HEK293T (cell line): ENCODE measurements around the gene LGALS8.
"Not testable (repeated sequence)": the region's sequence is repeated elsewhere in the genome, so short reads cannot be mapped to it uniquely, and the experiment has no call there.

Source experiments
- CTCF ChIA-PET: fragments of 350-600 bp; formaldehyde crosslinking; extraction: SDS; loops from one replicate; lab custom pipeline; 2021; ENCODE audit warnings: antibody characterized with exemption, inconsistent platforms; lab: Yijun Ruan, JAX
- POLR2A ChIA-PET: fragments of 350-600 bp; formaldehyde crosslinking; extraction: SDS; loops from one replicate; lab custom pipeline; 2020; ENCODE audit warnings: antibody characterized with exemption, inconsistent platforms; lab: Yijun Ruan, JAX
- DNase-seq: peaks from one replicate; pipeline ENCODE4 v3.0.0; 2012; ENCODE audit warnings: mixed read lengths; ENCODE audit errors: extremely low spot score
- ARNT ChIP-seq: fragments of 450-650 bp; IDR thresholded peaks from 2 replicates; pipeline ENCODE4 v1.6.1; 2017; ENCODE audit warnings: mild to moderate bottlenecking
- BHLHE40 ChIP-seq: fragments of 450-650 bp; IDR thresholded peaks from 2 replicates; pipeline ENCODE4 v1.6.1; 2016; ENCODE audit warnings: mild to moderate bottlenecking, moderate library complexity, borderline replicate concordance
- CTBP1 ChIP-seq: fragments of 450-650 bp; IDR thresholded peaks from 2 replicates; pipeline ENCODE4 v1.6.1; 2016; ENCODE audit warnings: borderline replicate concordance
- ELF4 ChIP-seq: fragments of 450-650 bp; IDR thresholded peaks from 2 replicates; pipeline ENCODE4 v1.6.1; 2017; ENCODE audit warnings: antibody characterized with exemption
- FOXA1 ChIP-seq: fragments of 450-650 bp; IDR thresholded peaks from 2 replicates; pipeline ENCODE4 v1.6.1; 2016; ENCODE audit warnings: mild to moderate bottlenecking
- FOXK2 ChIP-seq: fragments of 450-650 bp; IDR thresholded peaks from 2 replicates; pipeline ENCODE4 v1.6.1; 2016; ENCODE audit warnings: mild to moderate bottlenecking
- FOXM1 ChIP-seq: fragments of 450-650 bp; IDR thresholded peaks from 2 replicates; pipeline ENCODE4 v1.6.1; 2017; ENCODE audit warnings: mild to moderate bottlenecking, borderline replicate concordance
- HDGF ChIP-seq: fragments of 450-650 bp; IDR thresholded peaks from 2 replicates; pipeline ENCODE4 v1.6.1; 2017; ENCODE audit warnings: antibody characterized with exemption, borderline replicate concordance
- L3MBTL2 ChIP-seq: fragments of 450-650 bp; conservative IDR thresholded peaks from 2 replicates; pipeline ENCODE4 v1.6.1; 2016; ENCODE audit warnings: mild to moderate bottlenecking
- LEF1 ChIP-seq: fragments of 450-650 bp; IDR thresholded peaks from 2 replicates; pipeline ENCODE4 v1.6.1; 2017; ENCODE audit warnings: mild to moderate bottlenecking, borderline replicate concordance
- NFRKB ChIP-seq: fragments of 450-650 bp; IDR thresholded peaks from 2 replicates; pipeline ENCODE4 v1.6.1; 2016; ENCODE audit warnings: mild to moderate bottlenecking, moderate library complexity
- SP1 ChIP-seq: fragments of 450-650 bp; IDR thresholded peaks from 2 replicates; pipeline ENCODE4 v1.6.1; 2017
- SUZ12 ChIP-seq: fragments of 450-650 bp; IDR thresholded peaks from 2 replicates; pipeline ENCODE4 v1.6.1; 2016; ENCODE audit warnings: mild to moderate bottlenecking
- TARDBP ChIP-seq: fragments of 450-650 bp; IDR thresholded peaks from 2 replicates; pipeline ENCODE4 v1.6.1; 2016
- ZNF384 ChIP-seq: fragments of 450-650 bp; IDR thresholded peaks from 2 replicates; pipeline ENCODE4 v1.6.1; 2016
- TF ChIP-seq, protein P1 (sequence below): fragments of 450-650 bp; IDR thresholded peaks from 2 replicates; pipeline ENCODE4 v1.6.1; 2016

Gene LGALS8

GRCh38 chr1:236523704-236524141, at the start of gene LGALS8:
Gene LGALS8, plus strand, starts transcription at chr1:236523982. Its CDS starts 2,089 bp downstream, at chr1:236526071.
- POLR2A ChIA-PET, result no interaction called here

DNA sequence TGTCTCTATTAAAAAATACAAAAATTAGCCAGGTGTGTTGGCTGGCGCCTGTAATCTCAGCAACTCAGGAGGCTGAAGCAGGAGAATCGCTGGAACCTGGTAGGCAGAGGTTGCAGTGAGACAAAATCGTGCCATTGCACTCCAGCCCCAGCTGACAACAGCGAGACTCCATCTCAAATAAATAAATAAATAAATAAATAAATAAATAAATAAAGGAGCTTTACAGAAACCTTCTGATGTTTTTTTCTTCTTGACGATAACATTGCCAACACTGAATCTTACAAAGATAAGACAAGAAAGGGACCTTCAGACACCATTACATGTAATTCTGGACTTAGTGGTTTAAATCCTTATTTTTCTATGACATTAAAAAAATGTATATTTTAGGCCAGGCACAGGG, 47.8 kb upstream of the LGALS8 start:
- CTCF ChIA-PET, result no interaction called here
- TF ChIP-seq, protein P1, sequence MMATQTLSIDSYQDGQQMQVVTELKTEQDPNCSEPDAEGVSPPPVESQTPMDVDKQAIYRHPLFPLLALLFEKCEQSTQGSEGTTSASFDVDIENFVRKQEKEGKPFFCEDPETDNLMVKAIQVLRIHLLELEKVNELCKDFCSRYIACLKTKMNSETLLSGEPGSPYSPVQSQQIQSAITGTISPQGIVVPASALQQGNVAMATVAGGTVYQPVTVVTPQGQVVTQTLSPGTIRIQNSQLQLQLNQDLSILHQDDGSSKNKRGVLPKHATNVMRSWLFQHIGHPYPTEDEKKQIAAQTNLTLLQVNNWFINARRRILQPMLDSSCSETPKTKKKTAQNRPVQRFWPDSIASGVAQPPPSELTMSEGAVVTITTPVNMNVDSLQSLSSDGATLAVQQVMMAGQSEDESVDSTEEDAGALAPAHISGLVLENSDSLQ, result no peak
- no peak for TF ChIP-seq SUZ12
- TF ChIP-seq ELF4, result no peak
- no peak for TF ChIP-seq L3MBTL2
- TF ChIP-seq BHLHE40, result no peak
- no peak for TF ChIP-seq NFRKB
- TF ChIP-seq CTBP1, result no peak
- no peak for TF ChIP-seq FOXA1
- TF ChIP-seq HDGF, result no peak
- no peak for TF ChIP-seq ARNT
- no peak for TF ChIP-seq FOXK2
- TF ChIP-seq ZNF384, result no peak
- no peak for TF ChIP-seq SP1
- no peak for DNase-seq
- POLR2A ChIA-PET, result no interaction called here

More at GRCh38 chr1:236523704-236524141, at the start of gene LGALS8:
- TF ChIP-seq ZNF384, result no peak
- TF ChIP-seq BHLHE40, result no peak
- TF ChIP-seq FOXM1, result no peak
- no peak for TF ChIP-seq CTBP1
- no peak for TF ChIP-seq HDGF
- TF ChIP-seq SP1, result no peak
- TF ChIP-seq SUZ12, result no peak
- CTCF ChIA-PET, result no interaction called here
- no peak for DNase-seq

DNA sequence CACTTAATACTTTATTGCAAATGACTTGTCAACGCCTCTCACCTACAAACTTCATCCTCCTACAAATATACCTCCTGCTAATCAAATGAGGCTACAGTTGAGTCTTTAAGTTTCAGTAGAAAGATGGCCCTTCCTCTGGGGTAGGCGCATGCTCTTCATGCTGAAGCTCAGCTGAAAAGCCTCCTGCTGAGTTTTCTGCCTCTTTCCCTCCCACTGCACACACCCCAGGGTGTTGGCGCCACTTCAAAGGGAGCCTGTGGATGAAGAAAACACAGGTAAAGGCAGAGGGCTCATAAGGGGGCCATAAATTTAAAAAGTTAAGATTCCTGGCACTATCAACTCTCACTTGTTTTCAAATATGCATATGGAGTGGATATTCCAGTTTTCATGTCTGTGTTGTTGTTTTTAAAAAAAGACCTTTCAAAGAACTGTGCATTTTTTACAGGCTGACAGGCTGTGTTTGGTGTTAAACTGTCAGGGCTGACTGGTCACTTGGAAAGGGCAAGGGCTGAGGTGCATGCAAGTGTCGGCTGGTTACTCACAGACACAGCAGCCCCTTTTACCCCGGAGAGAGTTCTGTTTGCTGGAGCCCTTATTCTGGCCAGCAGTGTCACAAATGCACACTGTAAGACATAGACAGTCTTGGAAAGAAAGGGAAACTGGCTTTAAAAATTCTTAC, 42.9 kb upstream of the LGALS8 start:
- ChIA-PET POLR2A (no interaction called here), CTCF (interaction anchor here (1.2 kb wide), 1 partner anchor 10 kb away, joined by 7 read pairs; no protein-coding TSS in a partner anchor)
- DNase-seq, result no peak
- TF ChIP-seq LEF1, result peak; percentile 78
- 0 out of 2 replicates have a peak, but pooled peaks have one; percentile 20 for TF ChIP-seq CTBP1
- TF ChIP-seq, protein P1, result 0 out of 2 replicates have a peak, but pooled peaks have one; percentile 23
- peak; percentile 38; the same call in 1 of the 2 replicates for TF ChIP-seq L3MBTL2
- no peak for TF ChIP-seq ELF4

- ChIA-PET CTCF (interaction anchor here (0.6 to 1.0 kb wide), 2 partner anchors 12 to 385 kb away, joined by 3 read pairs; no protein-coding TSS in a partner anchor), POLR2A (interaction anchor here (0.8 to 0.9 kb wide), 2 partner anchors 89 to 329 kb away, joined by 3 read pairs; no protein-coding TSS in a partner anchor)
- no peak for DNase-seq
- no peak for TF ChIP-seq HDGF
- TF ChIP-seq L3MBTL2, result no peak
- no peak for TF ChIP-seq CTBP1
- TF ChIP-seq NFRKB, result no peak
- no peak for TF ChIP-seq TARDBP
- no peak for TF ChIP-seq FOXM1
These were observed 39.3 kb upstream of the LGALS8 start for GRCh38 chr1:236484310-236484971.

GRCh38 chr1:236486356-236487002, 37.3 kb upstream of the LGALS8 start:
- CTCF ChIA-PET, result interaction anchor here (1.0 kb wide), 1 partner anchor 380 kb away, joined by 3 read pairs; no protein-coding TSS in a partner anchor
- TF ChIP-seq LEF1 (no peak), FOXM1 (no peak), TARDBP (no peak), FOXK2 (no peak), HDGF (no peak), ARNT (no peak), FOXA1 (no peak)
- TF ChIP-seq, protein P1, result peak; percentile 29; the same call in 1 of the 2 replicates
- DNase-seq, result no peak
- POLR2A ChIA-PET, result interaction anchor here (0.8 kb wide), 1 partner anchor 92 kb away, joined by 3 read pairs; no protein-coding TSS in a partner anchor

DNA sequence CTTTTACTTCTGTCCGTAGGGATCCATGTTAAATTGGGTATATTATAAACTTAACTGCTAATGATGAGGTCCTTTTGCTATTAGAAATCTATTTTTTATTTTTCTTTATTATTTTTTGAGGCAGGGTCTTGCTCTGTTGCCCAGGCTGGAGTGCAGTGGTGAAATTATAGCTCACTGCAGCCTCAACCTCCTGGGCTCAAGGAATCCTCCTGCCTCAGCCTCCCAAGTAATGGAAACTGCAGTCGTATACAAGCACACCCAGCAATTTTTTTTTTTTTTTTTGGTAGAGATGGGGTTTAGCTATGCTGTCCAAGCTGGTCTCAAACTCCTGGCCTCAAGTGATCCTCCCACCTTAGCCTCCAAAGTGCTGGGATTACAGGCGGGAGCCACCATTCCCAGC, 34.6 kb upstream of the LGALS8 start:
- DNase-seq, POLR2A ChIA-PET: not testable (repeated sequence)
- CTCF ChIA-PET, result interaction anchor here (0.5 to 1.1 kb wide), 5 partner anchors 17 to 383 kb away, joined by 3 to 7 read pairs (median 3); no protein-coding TSS in a partner anchor
